Non-pigmented ciliary epithelial cell (primary cell): ENCODE measurements around the gene AKAP6.
"Not testable (repeated sequence)": the region's sequence is repeated elsewhere in the genome, so short reads cannot be mapped to it uniquely, and the experiment has no call there.

Experiments used
- DNase-seq: peaks from one replicate; pipeline ENCODE4 v3.0.0-alpha.2; 2010; ENCODE audit warnings: low read depth

AKAP6 gene

DNA sequence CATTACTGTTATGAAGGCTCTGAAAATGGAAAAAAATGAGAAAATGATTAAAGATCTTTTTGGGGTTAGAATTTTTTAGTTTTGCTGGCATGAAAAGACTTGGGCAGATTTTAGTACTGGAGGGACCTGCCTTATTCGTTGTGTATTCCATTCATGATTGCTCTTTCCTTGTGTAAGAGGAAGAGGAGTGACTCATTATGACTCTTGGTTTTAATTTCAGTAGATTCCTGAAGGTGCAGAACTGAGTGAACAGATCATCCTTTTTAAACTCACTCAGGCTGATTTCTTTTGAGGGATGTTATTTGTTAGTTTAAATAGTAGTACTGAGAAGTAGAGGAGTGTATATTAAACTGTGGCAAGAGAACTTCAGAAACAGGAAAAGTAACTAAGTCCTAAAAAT lies 41.6 kb downstream of the AKAP6 start:
- DNase-seq, result peak; percentile 54

GRCh38 chr14:32372154-32372553 lies 43.1 kb downstream of the AKAP6 start:
- DNase-seq, result peak; percentile 83

- DNase-seq, result not testable (repeated sequence)
Measured at GRCh38 chr14:32373174-32373573, 44.1 kb downstream of the AKAP6 start.

- no peak for DNase-seq
Measured at GRCh38 chr14:32374155-32374554, 45.1 kb downstream of the AKAP6 start.

GRCh38 chr14:32375663-32376062 lies 46.6 kb downstream of the AKAP6 start:
- DNase-seq, result no peak

DNA sequence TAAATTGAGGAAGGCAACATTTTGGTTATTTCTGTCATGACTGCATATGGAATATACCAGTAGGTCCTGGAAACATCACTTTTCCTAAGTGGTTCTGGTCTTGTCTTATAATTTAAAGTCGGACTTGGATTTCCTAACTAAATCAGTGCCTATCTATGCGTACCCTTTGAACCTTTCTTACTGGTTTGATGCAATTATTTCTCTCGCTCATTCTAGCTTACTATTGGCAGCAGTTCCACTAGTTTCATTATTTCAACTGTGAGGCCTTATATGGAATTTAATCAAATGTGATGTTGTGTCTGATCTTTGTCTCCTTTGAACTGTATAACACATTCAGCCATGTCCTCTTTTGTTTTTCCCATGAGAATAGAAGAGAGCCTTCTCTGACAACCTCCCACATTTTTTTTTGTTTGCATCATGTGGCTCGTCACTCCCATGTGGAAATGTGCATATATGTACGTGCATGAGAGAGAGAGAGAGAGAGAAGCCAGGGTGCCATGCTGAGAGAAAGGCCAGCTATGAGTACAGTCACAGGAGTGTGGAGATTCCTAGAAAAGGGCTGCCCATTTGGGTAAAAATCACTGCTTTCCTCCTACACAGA lies 48.0 kb downstream of the AKAP6 start:
- no peak for DNase-seq

GRCh38 chr14:32378284-32378683 lies 49.2 kb downstream of the AKAP6 start:
- no peak for DNase-seq

DNA sequence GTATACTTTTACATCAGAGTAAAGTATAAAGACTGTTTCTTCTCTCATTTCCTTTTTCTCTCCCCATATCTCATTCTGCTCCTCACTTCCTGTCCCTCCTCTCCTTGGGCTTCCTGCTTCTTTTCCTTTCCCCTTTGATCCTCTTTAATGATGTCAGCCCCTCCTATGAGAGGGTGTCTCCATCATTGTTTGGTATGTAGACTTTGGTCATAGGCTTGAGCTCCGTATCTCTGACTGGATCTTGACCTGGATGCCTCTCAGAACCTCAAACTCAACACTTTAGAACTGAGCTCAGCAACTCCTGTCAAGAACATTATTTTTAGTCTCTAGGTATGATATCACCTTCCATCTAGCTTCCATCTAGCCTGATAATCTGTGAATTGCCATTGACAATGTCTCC lies 50.3 kb downstream of the AKAP6 start:
- DNase-seq, result no peak

- no peak for DNase-seq
Measured at GRCh38 chr14:32381869-32382268, 52.8 kb downstream of the AKAP6 start.

DNA sequence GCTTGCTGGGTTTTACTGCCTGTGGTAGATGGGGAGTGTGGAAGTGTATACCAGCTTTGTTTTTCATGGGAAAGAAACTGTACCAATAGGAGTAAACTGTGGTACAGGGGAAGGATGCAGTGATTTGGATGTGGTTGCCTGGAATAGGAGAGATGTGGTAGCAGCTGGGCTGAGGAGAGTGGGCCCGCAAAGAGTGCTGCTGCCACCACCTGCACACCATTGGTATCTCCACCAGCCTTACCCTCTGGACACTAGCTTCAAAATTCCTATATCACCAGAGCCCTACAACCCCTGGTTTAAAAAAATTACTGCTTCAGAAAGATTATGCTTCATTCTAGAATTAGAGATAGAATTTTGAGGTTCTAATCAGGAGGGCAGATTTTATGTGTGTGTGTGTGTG lies 53.6 kb downstream of the AKAP6 start:
- no peak for DNase-seq

DNA sequence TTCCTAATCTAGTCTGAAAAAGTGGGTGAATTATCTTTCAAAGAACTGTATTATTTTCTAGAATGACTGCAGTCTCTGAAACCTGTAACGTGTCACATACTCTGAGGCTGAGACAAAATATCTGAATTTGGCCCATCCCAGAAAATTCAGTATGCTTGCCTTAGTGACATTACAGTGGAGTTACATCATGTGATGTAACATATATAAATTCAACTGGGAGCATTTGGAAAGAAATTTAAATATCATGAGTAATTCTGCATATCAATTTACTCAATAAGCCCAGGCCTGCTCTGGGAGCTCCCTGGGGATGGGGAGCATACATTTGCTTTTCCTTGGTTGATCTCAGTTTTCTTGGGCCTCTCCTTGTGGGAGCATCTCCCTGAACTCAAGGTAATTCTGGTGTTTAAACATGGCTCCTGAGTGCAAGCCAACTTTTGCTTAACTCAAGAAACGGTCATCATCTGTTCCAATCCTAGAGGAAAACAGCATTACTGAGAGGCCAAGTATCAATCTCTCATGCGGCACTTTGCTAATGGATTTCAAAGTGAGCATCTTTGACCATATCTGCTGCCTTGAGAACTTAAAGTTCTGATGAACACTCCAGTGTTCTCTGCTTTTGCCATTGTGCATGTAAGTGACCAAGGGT lies 54.4 kb downstream of the AKAP6 start:
- DNase-seq, result no peak

- no peak for DNase-seq
Measured at GRCh38 chr14:32384464-32384863, 55.4 kb downstream of the AKAP6 start.

DNA sequence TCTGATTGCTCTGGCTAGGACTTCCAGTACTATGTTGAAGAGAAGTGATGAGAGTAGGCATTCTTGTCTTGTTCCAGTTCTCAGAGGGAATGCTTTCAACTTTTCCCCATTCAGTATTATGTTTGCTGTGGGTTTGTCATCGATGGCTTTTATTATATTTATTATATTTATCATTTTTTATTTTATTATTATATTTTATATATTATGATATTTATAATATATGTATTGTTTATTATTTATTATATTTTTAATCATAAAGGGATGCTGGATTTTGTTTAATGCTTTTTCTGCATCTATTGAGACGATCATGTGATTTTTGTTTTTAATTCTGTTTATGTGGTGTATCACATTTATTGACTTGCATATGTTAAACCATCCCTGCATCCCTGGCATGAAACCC lies 58.2 kb downstream of the AKAP6 start:
- not testable (repeated sequence) for DNase-seq

GRCh38 chr14:32393119-32393518 lies 64.0 kb downstream of the AKAP6 start:
- no peak for DNase-seq

- DNase-seq, result no peak
Measured at GRCh38 chr14:32394038-32394437, 64.9 kb downstream of the AKAP6 start.

DNA sequence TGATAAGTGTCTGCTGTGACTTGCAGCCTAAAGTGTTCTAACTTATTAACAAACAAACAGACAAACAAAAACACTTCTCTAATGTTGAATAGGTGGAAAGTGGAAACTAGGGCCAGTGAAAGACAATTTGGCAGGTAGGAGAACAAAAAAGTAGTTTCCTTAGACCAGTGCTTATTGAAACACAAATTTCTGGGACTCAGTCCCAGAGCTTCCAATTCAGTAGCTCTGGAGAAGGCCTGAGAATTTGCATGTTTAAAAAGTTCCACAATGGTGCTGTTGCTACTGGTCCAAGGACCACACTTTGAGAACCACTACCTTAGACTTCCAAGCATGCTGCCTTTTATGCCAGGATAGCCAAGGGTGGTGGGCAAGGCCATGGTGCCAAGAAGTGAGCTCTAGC lies 67.8 kb downstream of the AKAP6 start:
- DNase-seq, result no peak

DNA sequence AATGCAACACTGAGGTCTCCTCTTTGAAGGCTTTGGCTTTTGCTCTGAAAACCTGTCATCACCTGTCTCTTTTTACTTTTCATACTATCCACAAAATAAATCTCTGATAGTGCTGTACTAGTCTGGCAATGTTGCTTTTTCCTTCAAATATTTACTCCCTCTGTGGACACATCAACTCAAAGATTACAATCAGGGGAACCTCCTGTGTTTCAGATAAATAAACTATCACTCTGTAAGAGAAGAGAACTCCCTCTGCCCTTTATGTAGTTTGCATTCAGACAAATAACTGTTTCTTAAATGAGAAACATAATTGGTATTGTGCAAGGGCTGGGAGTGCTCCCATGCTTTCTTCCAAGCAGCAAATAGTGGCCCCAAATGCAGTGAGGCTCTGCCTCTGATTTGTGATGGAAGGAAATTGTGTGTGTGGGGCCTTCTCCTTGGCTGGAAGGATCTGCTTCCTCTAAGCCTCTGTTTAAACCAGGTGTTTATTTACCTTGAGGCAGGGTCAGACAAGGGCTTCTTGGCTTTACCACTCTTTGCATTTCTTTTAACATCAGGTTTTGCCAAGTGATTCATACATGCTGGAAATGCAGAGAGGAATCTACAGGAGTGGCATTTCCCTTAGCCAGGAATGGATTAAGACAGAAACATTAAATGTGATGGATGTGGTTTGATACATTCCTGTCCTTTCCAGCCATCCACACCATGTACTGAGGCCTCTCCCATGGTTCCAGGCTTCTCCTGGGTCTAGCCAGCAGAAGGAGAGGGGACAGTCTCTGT lies 69.0 kb downstream of the AKAP6 start:
- no peak for DNase-seq

- no peak for DNase-seq
Measured at GRCh38 chr14:32399920-32400319, 70.8 kb downstream of the AKAP6 start.

DNA sequence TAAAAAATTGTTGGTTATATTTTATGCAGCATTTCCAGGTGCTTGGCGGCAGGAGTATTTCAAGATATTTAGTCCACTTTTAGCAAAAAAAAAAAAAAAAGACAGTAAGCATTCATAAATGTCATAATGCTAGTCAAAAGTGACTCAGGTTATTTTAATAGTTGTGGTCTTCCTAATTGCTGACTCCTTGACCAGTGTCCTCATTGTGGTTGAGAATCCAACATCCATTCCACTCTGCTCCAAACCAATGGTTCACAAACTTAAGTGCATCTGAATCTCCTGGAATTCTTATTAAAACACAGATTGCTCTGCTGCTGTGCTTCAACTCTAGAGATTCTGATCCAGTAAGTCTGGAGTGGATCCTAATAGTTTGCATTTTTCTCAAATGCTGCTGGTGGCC lies 71.4 kb downstream of the AKAP6 start:
- no peak for DNase-seq

- no peak for DNase-seq
Measured at GRCh38 chr14:32403021-32403420, 73.9 kb downstream of the AKAP6 start.

- no peak for DNase-seq
Measured at GRCh38 chr14:32403688-32404087, 74.6 kb downstream of the AKAP6 start.

DNA sequence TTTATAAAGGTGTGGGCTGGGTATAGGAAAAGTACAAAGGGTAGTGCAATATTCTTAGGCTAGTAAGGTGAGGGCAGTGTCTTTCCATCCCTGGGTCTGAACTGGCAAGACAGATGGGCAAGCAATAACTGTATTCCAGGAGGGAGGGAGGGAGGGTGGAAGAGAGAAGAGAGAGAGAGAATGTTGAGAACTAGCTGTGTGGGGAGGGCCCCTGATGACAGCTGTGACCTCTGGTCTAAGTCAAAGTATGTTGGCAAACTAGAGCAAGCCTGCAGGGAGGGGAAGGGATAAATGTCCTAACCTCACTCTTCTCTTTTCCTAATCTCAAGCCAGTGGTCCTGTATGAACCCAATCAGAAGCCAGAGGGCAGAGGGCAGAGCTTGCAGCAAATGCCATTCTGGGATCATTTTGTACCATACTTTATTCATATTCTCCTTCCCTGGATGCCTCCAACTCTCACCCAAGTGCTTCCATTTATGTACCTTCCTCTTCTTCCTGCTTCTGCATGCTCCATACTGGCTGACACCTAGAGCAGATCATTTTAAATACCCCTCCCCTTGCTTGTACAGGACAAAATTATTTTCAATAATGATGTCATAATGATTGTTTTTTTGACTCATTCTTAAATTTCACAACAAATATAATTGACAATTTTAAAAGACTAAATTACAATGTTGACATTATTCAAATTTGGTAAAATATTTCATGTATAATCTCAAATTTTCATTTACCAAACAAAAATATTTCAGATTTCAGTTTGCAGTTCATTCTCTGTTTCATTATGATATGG lies 75.9 kb downstream of the AKAP6 start:
- DNase-seq, result no peak

- DNase-seq, result no peak
Measured at GRCh38 chr14:32405856-32406255, 76.8 kb downstream of the AKAP6 start.
